ENCODE results near the gene SRSF6. TPM values are rescaled to one million over a fixed set of nuclear protein-coding genes. Genes with fewer than 3 reads are reported as not detected.

Gene SRSF6
- total RNA-seq, 1 experiment from 2014 or later: 242 TPM

DNA sequence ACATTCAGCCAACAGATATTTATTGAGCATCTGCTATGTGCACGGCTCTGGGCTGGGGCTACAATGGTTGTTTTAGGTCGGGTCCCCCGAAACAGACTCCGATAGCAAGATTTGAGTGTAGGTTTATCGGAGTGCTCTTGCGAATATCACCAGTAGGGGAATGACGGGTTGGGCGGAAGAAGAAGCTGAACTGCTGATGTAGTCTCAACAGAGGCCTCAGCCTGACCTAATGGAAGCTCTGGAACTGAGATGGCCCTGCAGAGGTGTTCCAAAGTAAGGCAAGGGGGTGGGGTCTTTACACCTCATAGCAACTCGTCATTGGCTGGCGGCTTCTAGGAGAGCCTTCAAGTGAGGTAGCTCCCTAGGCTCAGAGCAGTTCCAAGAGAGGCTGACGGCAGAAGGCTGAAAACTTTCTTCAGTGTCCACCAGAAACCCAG is 50.9 kb downstream of the SRSF6 start:
- DNase-seq (ENCODE audit: low read depth, low spot score) (no peak), ATAC-seq (peak; percentile 31)
- no peaks in the 10 kb centered on the region for H3K9me3 ChIP-seq (ENCODE audit: control insufficient read depth in 1 of 2, insufficient read depth in 1 of 2, low read depth in 1 of 2, low read length in 2 of 2)
- H2AFZ ChIP-seq (ENCODE audit: low read depth, low read length, poor library complexity, severe bottlenecking): no peak overlapping the region
- H3K36me3 ChIP-seq (ENCODE audit: control insufficient read depth in 1 of 2, insufficient read depth in 2 of 2, low read length in 2 of 2): no peaks in the 10 kb centered on the region
- H3K9me2 ChIP-seq (ENCODE audit: insufficient read depth): no peaks in the 10 kb centered on the region
- TF ChIP-seq TCF7L2 (IDR thresholded peaks at IDR 0.05; ENCODE audit: borderline replicate concordance, extremely low read depth, insufficient read depth, insufficient read length): no peak
- TF ChIP-seq MAX (IDR thresholded peaks at IDR 0.05): no peak
- TF ChIP-seq, protein P1, sequence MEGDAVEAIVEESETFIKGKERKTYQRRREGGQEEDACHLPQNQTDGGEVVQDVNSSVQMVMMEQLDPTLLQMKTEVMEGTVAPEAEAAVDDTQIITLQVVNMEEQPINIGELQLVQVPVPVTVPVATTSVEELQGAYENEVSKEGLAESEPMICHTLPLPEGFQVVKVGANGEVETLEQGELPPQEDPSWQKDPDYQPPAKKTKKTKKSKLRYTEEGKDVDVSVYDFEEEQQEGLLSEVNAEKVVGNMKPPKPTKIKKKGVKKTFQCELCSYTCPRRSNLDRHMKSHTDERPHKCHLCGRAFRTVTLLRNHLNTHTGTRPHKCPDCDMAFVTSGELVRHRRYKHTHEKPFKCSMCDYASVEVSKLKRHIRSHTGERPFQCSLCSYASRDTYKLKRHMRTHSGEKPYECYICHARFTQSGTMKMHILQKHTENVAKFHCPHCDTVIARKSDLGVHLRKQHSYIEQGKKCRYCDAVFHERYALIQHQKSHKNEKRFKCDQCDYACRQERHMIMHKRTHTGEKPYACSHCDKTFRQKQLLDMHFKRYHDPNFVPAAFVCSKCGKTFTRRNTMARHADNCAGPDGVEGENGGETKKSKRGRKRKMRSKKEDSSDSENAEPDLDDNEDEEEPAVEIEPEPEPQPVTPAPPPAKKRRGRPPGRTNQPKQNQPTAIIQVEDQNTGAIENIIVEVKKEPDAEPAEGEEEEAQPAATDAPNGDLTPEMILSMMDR (IDR thresholded peaks at IDR 0.05 in 2 of 3, conservative IDR thresholded peaks at IDR 0.05 in 1 of 3; ENCODE audit: borderline replicate concordance in 1 of 3, insufficient read depth in 1 of 3, low read depth in 2 of 3, low read length in 2 of 3): peak in 2 of 3 experiments; percentile 15 to 28; a peak in 2 of 6 replicates
- no peak for TF ChIP-seq JUND (IDR thresholded peaks at IDR 0.05)
- TF ChIP-seq SRF (IDR thresholded peaks at IDR 0.05; ENCODE audit: low read depth): no peak
- H4K20me1 ChIP-seq (ENCODE audit: insufficient read depth): no peaks in the 10 kb centered on the region
- peak overlapping the region; percentile 68; the same call in 1 of the 2 replicates for H3K9ac ChIP-seq (ENCODE audit: low read length)
- no TSS peak for BruUV-seq (replicated peaks)
- ChIA-PET CTCF (interaction anchor here (0.8 to 1.4 kb wide), 2 partner anchors 21 to 60 kb away, joined by 3 read pairs; no protein-coding TSS in a partner anchor), RAD21 (ENCODE audit: low non-redundant PET in 1 of 2, low total read pairs in 2 of 2, uncharacterized antibody in 2 of 2, unreplicated experiment in 2 of 2) (interaction anchor here in 1 of 2 experiments (0.6 kb wide), 1 partner anchor 198 kb away, joined by 4 read pairs; no protein-coding TSS in a partner anchor), POLR2A (interaction anchor here (1.1 kb wide), 1 partner anchor 52 kb away, joined by 6 read pairs; the partner anchor contains the start of gene SRSF6)
- no peaks in the 10 kb centered on the region for H3K27me3 ChIP-seq (ENCODE audit: insufficient read depth, low read length)
- intact Hi-C loops (cut with micrococcal nuclease): no loop called here
- peaks cover 12 to 23% of the 10 kb centered on the region in 2 experiments; a peak in 3 of 4 replicates for H3K4me1 ChIP-seq (ENCODE audit: control insufficient read depth in 1 of 2, insufficient read depth in 2 of 2, low read length in 2 of 2)
- H3K4me3 ChIP-seq (replicated peaks in 1 of 2; ENCODE audit: low read depth in 1 of 2, low read length in 2 of 2): peak overlapping the region; percentile 57 to 79
- peak overlapping the region; percentile 91 for H3K4me2 ChIP-seq (ENCODE audit: low read length)
- no peaks in the 10 kb centered on the region for H3K79me2 ChIP-seq (ENCODE audit: insufficient read depth, low read length)
- H3K27ac ChIP-seq (ENCODE audit: low read depth, low read length): peak overlapping the region; percentile 64

GRCh38 chr20:43511879-43512278 is 54.2 kb downstream of the SRSF6 start:
- H3K27ac ChIP-seq (ENCODE audit: low read depth, low read length): no peak overlapping the region
- no peak overlapping the region for H3K4me3 ChIP-seq (replicated peaks in 1 of 2; ENCODE audit: low read depth in 1 of 2, low read length in 2 of 2)
- H3K4me1 ChIP-seq (ENCODE audit: control insufficient read depth in 1 of 2, insufficient read depth in 2 of 2, low read length in 2 of 2): peaks cover 12 to 22% of the 10 kb centered on the region in 2 experiments; a peak in 3 of 4 replicates
- ChIA-PET CTCF (no interaction called here), RAD21 (ENCODE audit: low non-redundant PET in 1 of 2, low total read pairs in 2 of 2, uncharacterized antibody in 2 of 2, unreplicated experiment in 2 of 2) (interaction anchor here in 1 of 2 experiments (0.7 kb wide), 1 partner anchor 71 kb away, joined by 3 read pairs; no protein-coding TSS in a partner anchor), POLR2A (no interaction called here)
- H3K9me2 ChIP-seq (ENCODE audit: insufficient read depth): no peaks in the 10 kb centered on the region
- intact Hi-C loops (cut with micrococcal nuclease): no loop called here
- no peaks in the 10 kb centered on the region for H4K20me1 ChIP-seq (ENCODE audit: insufficient read depth)
- H3K36me3 ChIP-seq (ENCODE audit: control insufficient read depth in 1 of 2, insufficient read depth in 2 of 2, low read length in 2 of 2): no peaks in the 10 kb centered on the region
- BruUV-seq (replicated peaks): no TSS peak
- ATAC-seq (no peak), DNase-seq (ENCODE audit: low read depth, low spot score) (no peak)
- H3K9me3 ChIP-seq (ENCODE audit: control insufficient read depth in 1 of 2, insufficient read depth in 1 of 2, low read depth in 1 of 2, low read length in 2 of 2): no peaks in the 10 kb centered on the region
- H3K79me2 ChIP-seq (ENCODE audit: insufficient read depth, low read length): no peaks in the 10 kb centered on the region
- no peak overlapping the region for H3K9ac ChIP-seq (ENCODE audit: low read length)
- no peak overlapping the region for H2AFZ ChIP-seq (ENCODE audit: low read depth, low read length, poor library complexity, severe bottlenecking)
- H3K4me2 ChIP-seq (ENCODE audit: low read length): no peak overlapping the region
- TF ChIP-seq CBX3 (IDR thresholded peaks at IDR 0.05; ENCODE audit: low read depth): no peak
- no peak for TF ChIP-seq POLR2AphosphoS5 (IDR thresholded peaks at IDR 0.05; ENCODE audit: low read depth, low read length)
- TF ChIP-seq CEBPB (IDR thresholded peaks at IDR 0.05; ENCODE audit: low read depth): no peak
- TF ChIP-seq SRF (IDR thresholded peaks at IDR 0.05; ENCODE audit: low read depth): no peak
- TF ChIP-seq EZH2 (IDR thresholded peaks at IDR 0.05): no peak
- no peak for TF ChIP-seq RAD21 (IDR thresholded peaks at IDR 0.05; ENCODE audit: low read depth)
- TF ChIP-seq ZBTB33 (IDR thresholded peaks at IDR 0.05; ENCODE audit: extremely low read depth, insufficient replicate concordance, low read length): no peak
- TF ChIP-seq MAX (IDR thresholded peaks at IDR 0.05): no peak
- no peak for TF ChIP-seq EZH2phosphoT487 (IDR thresholded peaks at IDR 0.05; ENCODE audit: borderline replicate concordance)
- H3K27me3 ChIP-seq (ENCODE audit: insufficient read depth, low read length): no peaks in the 10 kb centered on the region

All from HCT116 (cell line).